ENCODE measurements around the gene CAT.

Gene CAT

DNA sequence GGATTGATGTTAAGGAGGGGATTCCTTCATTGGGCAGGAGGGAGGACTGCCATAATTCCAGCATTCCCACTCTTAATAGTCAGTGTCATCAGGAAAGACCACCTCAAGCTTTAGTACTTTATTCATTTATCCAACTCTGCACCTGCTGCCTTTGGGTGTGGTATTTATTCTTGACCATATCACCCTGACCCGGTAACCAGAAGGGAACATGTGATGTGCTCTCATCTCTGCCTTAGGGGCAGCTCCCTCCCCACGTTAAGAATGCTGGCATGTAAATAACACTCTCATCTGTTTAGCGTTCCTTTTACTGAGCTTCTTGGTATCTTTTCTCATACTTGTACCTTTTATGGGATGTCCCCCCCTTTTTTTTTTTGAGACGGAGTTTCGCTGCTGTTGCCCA lies 7.7 kb downstream of the CAT start:
- Histone ChIP-seq H3K9ac (ENCODE audit: low read length) (no peak overlapping the region), H3K27ac (ENCODE audit: low read depth, low read length) (no peak overlapping the region), H3K36me3 (ENCODE audit: low read length) (no peaks in the 10 kb centered on the region; the same call in 1 of the 2 replicates), H2AFZ (ENCODE audit: low read depth, low read length, severe bottlenecking) (no peak overlapping the region), H4K20me1 (ENCODE audit: low read depth, low read length) (no peaks in the 10 kb centered on the region), H3F3A (ENCODE audit: insufficient read depth) (no peaks in the 10 kb centered on the region), H3K9me2 (replicated peaks; ENCODE audit: insufficient read depth, low read length) (no peaks in the 10 kb centered on the region), H3K4me2 (ENCODE audit: low read depth, low read length, poor library complexity, severe bottlenecking) (no peak overlapping the region), H3K27me3 (ENCODE audit: low read length) (no peaks in the 10 kb centered on the region), H3K79me2 (ENCODE audit: insufficient read depth, low read length) (no peaks in the 10 kb centered on the region), H3K4me3 (ENCODE audit: insufficient read depth, low read length, poor library complexity, severe bottlenecking) (no peak overlapping the region), H3K9me3 (ENCODE audit: insufficient read depth, low read length) (no peaks in the 10 kb centered on the region)
- TF ChIP-seq EZH2phosphoT487 (conservative IDR thresholded peaks at IDR 0.05; ENCODE audit: low read length) = no peak
- TF ChIP-seq, protein P1, sequence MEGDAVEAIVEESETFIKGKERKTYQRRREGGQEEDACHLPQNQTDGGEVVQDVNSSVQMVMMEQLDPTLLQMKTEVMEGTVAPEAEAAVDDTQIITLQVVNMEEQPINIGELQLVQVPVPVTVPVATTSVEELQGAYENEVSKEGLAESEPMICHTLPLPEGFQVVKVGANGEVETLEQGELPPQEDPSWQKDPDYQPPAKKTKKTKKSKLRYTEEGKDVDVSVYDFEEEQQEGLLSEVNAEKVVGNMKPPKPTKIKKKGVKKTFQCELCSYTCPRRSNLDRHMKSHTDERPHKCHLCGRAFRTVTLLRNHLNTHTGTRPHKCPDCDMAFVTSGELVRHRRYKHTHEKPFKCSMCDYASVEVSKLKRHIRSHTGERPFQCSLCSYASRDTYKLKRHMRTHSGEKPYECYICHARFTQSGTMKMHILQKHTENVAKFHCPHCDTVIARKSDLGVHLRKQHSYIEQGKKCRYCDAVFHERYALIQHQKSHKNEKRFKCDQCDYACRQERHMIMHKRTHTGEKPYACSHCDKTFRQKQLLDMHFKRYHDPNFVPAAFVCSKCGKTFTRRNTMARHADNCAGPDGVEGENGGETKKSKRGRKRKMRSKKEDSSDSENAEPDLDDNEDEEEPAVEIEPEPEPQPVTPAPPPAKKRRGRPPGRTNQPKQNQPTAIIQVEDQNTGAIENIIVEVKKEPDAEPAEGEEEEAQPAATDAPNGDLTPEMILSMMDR (IDR thresholded peaks at IDR 0.05; ENCODE audit: insufficient read depth, low read length, poor library complexity, severe bottlenecking) = no peak

DNA sequence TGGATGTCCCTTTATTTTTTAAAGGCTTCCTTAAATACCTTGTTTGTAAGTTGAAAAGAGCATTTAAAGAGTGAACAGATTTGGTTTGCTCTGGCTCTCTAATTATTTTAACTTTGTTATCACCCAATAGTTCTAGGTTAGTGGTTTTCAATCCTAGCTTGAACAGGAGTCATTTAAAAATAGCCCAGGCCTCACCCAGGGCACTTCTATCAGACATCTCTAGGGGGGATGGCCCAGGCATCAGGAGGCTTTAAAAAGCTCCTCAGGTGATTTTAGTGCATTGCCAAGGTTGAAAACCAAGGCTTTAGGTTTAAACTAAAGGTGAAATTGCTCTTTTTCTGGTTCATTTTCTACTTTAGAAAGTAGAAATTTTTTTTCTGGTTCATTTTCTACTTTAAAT lies 8.3 kb downstream of the CAT start:
- Histone ChIP-seq H3K27ac (ENCODE audit: low read depth, low read length) (no peak overlapping the region), H4K20me1 (ENCODE audit: low read depth, low read length) (no peaks in the 10 kb centered on the region), H2AFZ (ENCODE audit: low read depth, low read length, severe bottlenecking) (no peak overlapping the region), H3K4me3 (ENCODE audit: insufficient read depth, low read length, poor library complexity, severe bottlenecking) (no peak overlapping the region), H3K9me3 (ENCODE audit: insufficient read depth, low read length) (no peaks in the 10 kb centered on the region), H3K4me2 (ENCODE audit: low read depth, low read length, poor library complexity, severe bottlenecking) (no peak overlapping the region), H3K27me3 (ENCODE audit: low read length) (no peaks in the 10 kb centered on the region), H3K9me2 (replicated peaks; ENCODE audit: insufficient read depth, low read length) (no peaks in the 10 kb centered on the region), H3K36me3 (ENCODE audit: low read length) (no peaks in the 10 kb centered on the region), H3K79me2 (ENCODE audit: insufficient read depth, low read length) (no peaks in the 10 kb centered on the region), H3F3A (ENCODE audit: insufficient read depth) (no peaks in the 10 kb centered on the region), H3K9ac (ENCODE audit: low read length) (no peak overlapping the region)
- no peak for TF ChIP-seq EZH2phosphoT487 (conservative IDR thresholded peaks at IDR 0.05; ENCODE audit: low read length)
- TF ChIP-seq, protein P1 (IDR thresholded peaks at IDR 0.05; ENCODE audit: insufficient read depth, low read length, poor library complexity, severe bottlenecking) = no peak

GRCh38 chr11:34448223-34448994 lies 9.7 kb downstream of the CAT start:
- no peaks in the 10 kb centered on the region for H3K27me3 ChIP-seq (ENCODE audit: low read length)
- H2AFZ ChIP-seq (ENCODE audit: low read depth, low read length, severe bottlenecking) = no peak overlapping the region
- no peak overlapping the region for H3K27ac ChIP-seq (ENCODE audit: low read depth, low read length)
- H4K20me1 ChIP-seq (ENCODE audit: low read depth, low read length) = no peaks in the 10 kb centered on the region
- H3K36me3 ChIP-seq (ENCODE audit: low read length) = peaks cover 8% of the 10 kb centered on the region
- no peak overlapping the region for H3K4me3 ChIP-seq (ENCODE audit: insufficient read depth, low read length, poor library complexity, severe bottlenecking)
- H3K9ac ChIP-seq (ENCODE audit: low read length) = no peak overlapping the region
- H3K79me2 ChIP-seq (ENCODE audit: insufficient read depth, low read length) = no peaks in the 10 kb centered on the region
- no peak for TF ChIP-seq EZH2phosphoT487 (conservative IDR thresholded peaks at IDR 0.05; ENCODE audit: low read length)
- TF ChIP-seq, protein P1 (IDR thresholded peaks at IDR 0.05; ENCODE audit: insufficient read depth, low read length, poor library complexity, severe bottlenecking) = no peak
- no peaks in the 10 kb centered on the region for H3K9me3 ChIP-seq (ENCODE audit: insufficient read depth, low read length)
- no peak overlapping the region for H3K4me2 ChIP-seq (ENCODE audit: low read depth, low read length, poor library complexity, severe bottlenecking)
- no peaks in the 10 kb centered on the region for H3K9me2 ChIP-seq (replicated peaks; ENCODE audit: insufficient read depth, low read length)
- no peaks in the 10 kb centered on the region for H3F3A ChIP-seq (ENCODE audit: insufficient read depth)
